COLO829 (cell line): ENCODE measurements around the gene PCNT.

ENCODE experiments used
- DNase-seq: peaks from one replicate; pipeline ENCODE4 v3.0.0; 2012; ENCODE audit warnings: low spot score

PCNT gene

GRCh38 chr21:46329796-46330195 lies 5.8 kb downstream of the PCNT start:
- DNase-seq: no peak

GRCh38 chr21:46334351-46335140 lies 10.6 kb downstream of the PCNT start:
- DNase-seq: no peak

GRCh38 chr21:46336603-46337002 lies 12.6 kb downstream of the PCNT start:
- no peak for DNase-seq

GRCh38 chr21:46340998-46341397 lies 17.0 kb downstream of the PCNT start:
- no peak for DNase-seq

GRCh38 chr21:46344219-46344915 lies 20.4 kb downstream of the PCNT start:
- no peak for DNase-seq

- DNase-seq: no peak
Measured at GRCh38 chr21:46345861-46346260, 21.9 kb downstream of the PCNT start.

GRCh38 chr21:46346296-46347202 lies 22.6 kb downstream of the PCNT start:
- DNase-seq: no peak

GRCh38 chr21:46347203-46347550 lies 23.2 kb downstream of the PCNT start:
- DNase-seq: no peak

- DNase-seq: no peak
Measured at GRCh38 chr21:46347791-46348381, 23.9 kb downstream of the PCNT start.

GRCh38 chr21:46349134-46349760 lies 25.3 kb downstream of the PCNT start:
- DNase-seq: no peak

- DNase-seq: no peak
Measured at GRCh38 chr21:46350571-46350970, 26.6 kb downstream of the PCNT start.

GRCh38 chr21:46350981-46351380 lies 27.0 kb downstream of the PCNT start:
- DNase-seq: no peak

GRCh38 chr21:46351476-46352163 lies 27.7 kb downstream of the PCNT start:
- DNase-seq: no peak

- DNase-seq: no peak
Measured at GRCh38 chr21:46352164-46352515, 28.2 kb downstream of the PCNT start.

GRCh38 chr21:46352913-46353312 lies 29.0 kb downstream of the PCNT start:
- no peak for DNase-seq

- no peak for DNase-seq
Measured at GRCh38 chr21:46354046-46354445, 30.1 kb downstream of the PCNT start.

GRCh38 chr21:46354518-46354917 lies 30.6 kb downstream of the PCNT start:
- DNase-seq: no peak

- DNase-seq: no peak
Measured at GRCh38 chr21:46355161-46356004, 31.4 kb downstream of the PCNT start.

- DNase-seq: no peak
Measured at GRCh38 chr21:46356005-46356338, 32.0 kb downstream of the PCNT start.
